Fibroblast of skin of right quadriceps (primary cell): Measurements from ENCODE around the gene DAB1.

Source experiments
- DNase-seq: peaks from one replicate; pipeline ENCODE4 v3.0.0-alpha.2; 2013

DAB1 gene

DNA sequence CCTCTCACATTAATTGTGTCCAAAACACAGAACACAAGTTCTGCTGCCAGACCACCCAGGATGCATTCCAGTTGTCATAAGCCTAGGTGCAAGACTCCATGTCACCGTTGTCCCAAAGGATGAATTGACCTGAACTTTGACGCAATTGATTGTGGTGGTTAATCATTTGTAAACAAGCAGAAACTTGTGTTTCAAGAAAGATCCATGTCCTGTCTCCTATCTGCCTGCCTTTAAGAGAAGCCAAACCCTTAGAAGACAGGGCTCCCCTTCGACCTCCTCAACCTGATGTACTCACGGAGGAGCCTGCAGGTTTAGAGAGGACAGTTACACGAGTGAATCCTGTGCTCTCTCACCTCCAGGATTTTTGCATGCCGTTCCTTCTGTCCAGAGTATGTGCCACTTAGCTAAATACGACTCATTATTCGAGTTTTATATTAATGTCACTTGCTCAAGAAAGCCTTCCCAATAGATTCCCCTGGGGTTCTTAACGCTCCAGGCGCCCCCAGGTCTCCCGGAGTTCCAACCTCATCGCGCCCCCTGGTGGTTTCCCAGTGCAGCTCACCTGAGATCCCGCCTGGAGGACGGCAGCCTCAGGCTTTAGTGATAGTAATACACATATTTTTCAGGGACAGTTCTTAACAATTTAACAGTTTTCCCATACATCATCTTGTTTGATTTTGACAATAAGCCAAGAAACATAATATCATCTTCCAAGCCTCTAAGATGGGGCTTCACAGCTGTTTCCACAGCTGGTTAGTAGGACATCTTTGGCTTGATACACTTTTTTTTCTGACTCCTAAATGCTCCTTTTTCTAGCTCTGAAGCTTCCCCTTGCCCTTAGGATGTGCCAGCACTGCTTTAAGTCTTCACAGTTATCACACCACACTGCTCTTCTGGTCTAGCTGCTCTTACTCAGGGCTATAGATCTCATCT is 455.7 kb downstream of the DAB1 start:
- DNase-seq: peak; percentile 35

DNA sequence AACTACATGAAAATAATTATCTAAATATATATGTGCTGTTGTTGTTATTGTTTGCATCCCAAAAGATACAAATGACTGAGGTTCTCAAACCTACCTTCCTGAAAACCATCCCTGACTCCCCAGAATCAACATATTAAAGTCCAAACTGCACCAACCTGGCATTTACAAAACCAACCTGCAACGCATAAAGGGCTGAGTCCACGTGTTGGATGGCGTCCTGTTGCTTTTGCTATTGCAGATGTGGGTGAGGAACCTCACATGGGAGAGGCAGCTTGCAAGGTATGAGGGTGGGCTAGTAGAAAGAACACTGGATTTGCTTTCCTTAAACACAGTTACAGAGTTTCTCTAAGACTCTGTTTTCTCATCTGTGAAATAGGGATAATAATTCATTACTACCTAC is 456.5 kb downstream of the DAB1 start:
- no peak for DNase-seq

DNA sequence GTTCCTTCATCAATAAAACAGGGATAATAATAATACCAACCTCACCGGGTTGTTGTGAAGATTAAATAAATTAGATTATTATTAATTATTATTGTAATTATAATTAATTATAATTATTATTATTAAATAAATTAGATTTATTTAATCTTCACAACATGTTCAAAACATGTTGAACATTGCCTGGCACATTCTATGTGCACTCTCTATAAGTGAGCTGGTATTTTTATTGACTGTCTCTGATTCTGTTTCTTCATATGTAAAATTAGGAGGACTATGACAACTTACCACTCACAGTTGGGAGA is 457.2 kb downstream of the DAB1 start:
- no peak for DNase-seq

DNA sequence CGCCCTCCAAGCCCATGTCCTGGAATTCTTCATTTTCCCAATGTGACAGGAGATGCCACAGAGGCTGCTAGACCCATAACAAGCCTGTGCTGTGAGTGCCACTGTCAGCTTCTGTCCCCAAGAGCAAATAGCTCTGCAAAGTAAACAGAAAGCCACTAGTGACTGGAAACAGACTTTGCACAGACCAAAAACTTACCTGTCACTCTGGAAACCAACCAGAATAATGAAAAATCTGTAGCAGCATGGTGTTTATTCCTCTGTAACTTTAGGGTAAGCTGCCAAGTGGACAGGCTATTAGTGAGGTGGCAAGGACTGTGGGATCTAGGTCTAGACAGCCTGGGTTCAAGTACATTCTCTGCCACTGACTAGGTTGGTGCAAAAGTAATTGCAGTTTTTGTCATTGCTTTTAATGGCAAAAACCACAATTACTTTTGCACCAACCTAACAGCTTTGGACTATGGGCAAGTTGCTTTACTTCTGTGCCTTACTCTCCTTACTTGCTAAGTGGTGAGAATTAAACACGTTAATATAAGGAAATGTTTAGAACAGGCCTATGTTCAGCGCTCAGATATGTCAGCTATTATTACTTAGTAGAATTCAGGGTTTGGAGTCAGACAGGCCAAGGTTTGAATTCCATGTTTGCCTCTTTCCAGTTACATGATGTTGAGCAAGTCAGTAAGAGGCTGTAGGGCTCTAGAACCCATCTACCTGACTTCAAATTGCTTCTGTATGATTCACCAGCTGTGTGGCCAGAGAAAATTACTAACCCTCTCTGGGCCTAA is 457.8 kb downstream of the DAB1 start, which contains the start of gene C8B:
C8B (minus strand) TSS at position 100 of the 782 bp plus-strand sequence; CDS start at position 33, 67 bp downstream.
- DNase-seq: no peak

DNA sequence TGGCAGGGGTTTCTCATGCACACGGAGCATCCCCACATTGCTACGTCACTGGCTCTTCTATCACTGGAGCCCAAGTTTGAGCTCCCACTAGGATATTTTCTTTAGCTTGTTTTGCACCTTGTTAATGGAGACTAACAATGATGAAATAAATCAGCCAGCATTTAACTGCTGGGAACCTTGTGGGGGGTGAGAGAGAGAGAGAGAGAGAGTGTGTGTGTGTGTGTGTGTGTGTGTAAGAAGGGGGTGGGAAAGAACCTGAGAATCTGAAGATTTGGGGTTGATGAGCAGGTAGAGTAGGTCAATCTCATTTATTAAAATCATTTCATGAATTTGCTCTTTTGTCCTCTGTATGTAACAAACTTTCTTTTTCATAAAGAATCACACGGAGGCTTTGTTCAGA is 458.7 kb downstream of the DAB1 start:
- DNase-seq: no peak

DNA sequence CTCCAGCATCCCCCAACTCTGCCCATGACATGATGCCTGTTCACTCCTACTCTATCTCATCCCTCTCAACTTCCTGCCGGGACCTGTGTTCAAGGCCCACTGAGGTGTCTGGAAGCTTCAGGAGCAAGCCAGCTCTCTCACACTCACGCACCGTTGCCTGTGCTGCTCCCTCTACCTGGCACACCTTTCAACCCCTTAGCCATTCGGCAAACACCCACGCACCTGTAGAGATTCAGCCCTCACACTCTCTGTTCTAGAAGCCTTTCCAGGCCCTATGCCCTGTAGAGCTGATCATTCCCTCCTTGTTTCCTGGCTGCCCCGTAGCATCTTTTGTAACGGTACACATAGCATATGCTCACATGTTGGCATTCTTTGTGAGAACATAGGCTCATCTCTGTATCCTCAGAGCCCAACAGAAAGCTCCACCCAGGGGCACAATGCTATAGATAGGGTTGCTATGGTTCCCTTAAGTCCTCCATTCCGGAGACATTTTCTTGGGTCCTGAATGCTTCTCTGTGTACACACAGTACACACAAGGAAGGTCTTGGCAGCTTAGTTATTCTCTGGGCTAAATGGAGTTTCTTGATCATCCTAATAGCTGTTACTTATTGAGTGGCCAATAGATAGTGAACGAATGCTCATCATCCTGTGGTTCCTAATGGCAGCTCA is 459.4 kb downstream of the DAB1 start:
- no peak for DNase-seq

DNA sequence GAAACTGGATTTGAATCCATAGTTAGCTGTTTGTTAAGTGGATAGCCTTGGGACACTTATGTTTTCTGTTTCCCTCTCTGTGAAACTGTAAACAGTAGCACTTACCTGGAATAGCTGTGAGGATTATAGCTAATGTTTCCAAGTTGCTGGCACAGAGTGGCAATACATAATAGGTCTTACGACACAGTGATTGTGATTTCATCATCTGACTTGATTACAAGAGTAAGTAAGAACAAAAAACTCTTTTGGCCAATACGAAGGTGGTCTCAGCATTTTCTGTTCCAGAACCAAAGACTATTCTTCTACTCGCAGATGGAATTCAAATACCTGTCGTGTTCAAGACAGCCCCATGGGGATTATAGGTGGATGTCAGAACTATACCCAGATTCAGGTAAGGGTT is 460.2 kb downstream of the DAB1 start:
- DNase-seq: peak; percentile 14

DNA sequence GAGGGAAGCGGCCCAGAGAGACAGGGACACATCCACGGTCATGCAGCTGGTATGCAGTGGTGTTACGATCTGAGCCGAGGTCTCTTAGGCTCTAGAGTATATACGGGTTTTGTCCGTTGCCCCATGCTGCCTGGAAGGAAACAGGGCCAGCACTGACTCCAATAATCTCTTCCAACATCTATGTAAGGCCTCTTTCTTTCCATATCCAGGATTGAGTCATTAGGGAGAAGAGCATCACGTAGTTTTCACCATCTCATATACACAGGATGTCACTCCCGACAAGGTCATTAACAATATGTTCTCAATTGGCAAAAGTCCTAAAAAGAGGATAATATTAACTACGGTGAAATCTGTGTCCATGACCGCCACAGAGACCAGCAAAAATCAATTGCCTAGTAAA is 462.4 kb downstream of the DAB1 start:
- no peak for DNase-seq

DNA sequence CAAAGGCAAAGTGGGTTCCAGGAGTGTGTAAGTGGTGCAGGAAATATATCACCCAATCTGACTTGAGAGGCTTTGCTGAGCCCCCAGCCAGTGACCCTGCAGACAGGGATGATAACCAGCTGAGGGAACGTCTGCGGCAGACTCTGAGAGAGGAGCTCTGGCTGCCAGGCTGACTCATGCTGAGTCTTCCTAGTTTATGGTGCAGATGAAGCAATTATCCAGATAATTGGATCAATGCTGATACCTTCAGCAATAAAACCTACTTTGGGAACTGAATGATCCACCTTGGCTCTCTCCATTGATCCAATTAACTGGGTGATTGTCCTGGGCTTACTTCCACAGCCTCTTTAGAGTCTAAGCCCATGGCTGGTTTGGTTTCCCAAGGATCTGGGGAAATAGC is 465.3 kb downstream of the DAB1 start:
- peak; percentile 79 for DNase-seq

DNA sequence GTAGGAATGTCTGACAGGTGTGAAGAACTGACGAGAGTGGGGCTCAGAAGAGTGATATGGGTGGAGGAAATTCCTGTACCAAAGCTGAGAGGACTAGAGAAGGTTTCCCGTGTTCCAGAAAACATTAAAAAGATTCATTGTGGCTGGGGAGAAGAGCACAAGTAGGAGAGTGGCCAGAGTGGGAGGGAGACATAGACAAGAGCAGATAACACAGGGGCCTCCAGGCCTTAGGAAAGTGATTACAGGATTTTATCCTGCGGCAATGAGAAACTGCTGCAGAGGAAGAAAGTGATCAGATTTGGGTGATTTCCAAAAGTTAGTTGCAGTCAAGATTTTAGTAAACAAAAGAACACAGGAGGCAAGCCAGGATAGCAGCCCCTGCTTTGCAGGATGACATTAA is 465.9 kb downstream of the DAB1 start:
- DNase-seq: no peak

DNA sequence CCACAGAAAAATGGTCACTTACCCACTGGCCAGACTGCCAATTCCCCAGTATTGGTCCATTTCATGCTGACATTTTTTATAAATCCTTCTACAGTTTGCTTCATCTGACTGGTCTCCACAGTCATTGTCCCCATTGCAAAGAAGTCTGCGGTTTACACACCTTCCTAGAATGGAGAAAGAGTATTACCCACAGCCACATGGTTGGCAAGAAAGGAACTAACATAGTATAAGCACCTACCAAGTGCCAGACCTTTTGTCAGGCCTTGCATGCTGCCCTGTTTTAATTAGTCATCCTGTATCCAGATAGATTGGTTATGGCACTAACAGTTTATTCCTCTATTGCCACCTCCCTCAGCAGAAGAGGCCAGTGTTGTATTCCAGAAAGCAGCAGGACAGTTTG is 469.2 kb downstream of the DAB1 start:
- no peak for DNase-seq

DNA sequence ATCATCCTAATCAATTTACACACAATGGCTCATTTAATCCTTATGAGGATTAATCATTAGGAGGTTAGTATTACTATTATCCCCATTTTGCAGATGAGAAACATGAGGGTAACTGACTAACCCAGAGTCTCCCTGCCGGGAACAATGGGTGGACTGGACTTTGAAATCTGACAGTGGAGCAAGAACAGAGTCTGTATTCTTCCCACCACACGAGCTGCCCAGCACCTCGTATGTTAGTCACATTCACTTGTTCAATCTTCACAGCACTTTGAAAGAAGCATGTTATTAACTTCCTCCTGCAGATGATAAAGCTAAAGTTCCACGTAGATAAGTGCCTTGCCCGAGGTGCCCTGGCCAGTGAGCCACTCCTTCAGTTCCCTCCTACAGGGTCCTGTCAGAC is 470.5 kb downstream of the DAB1 start:
- DNase-seq: no peak

DNA sequence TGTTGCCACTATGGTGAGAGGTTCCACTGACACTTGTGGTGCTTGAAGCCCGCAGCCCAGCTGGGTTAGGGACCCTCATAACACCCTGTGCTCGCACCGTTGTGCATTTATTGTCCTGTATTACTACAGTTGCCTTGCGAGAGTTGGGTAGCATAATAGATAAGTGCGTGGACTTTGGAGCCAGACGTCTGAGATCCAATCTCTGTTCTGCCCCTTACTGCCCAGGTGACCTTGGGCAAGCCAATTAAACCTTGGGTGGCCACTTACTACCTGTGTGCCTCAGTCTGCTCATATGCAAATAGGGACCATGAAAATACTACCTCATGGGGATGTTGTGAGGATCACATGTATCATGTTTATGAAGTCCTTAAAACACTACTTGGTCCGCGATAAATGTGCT is 471.4 kb downstream of the DAB1 start:
- DNase-seq: no peak

DNA sequence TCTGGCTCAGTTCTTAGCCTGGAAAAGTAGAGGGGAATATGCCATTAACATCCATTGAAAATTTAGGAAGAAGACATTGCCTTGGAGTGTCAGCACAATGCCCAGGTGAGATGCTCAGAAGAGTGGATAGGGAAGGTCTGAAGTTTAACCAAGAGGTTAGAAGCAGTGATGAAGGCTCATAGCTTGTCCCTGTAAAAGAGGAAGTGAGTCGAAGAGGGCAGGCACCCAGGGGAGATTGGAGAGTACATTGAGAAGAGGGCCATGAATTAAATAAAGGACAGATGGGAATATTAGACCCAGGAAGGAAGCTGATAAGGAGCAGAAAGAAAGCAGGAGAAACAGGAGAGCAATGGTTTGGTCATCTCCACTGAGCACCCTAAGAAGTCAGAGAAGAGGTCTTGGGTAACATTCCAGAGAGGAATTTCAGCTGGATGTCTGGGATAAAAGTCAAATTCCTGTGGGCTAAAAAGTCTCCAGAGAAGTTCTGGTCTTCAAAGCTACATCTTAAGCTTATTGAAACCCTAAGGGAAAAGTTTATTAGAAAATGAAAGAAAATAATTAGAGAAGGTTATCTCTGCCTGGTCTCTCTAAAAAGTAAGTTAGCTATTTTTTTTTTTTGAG is 475.3 kb downstream of the DAB1 start:
- peak; percentile 66 for DNase-seq
